CD14-positive monocyte (primary cell): ENCODE results near the gene MATCAP1. TPM values are rescaled to one million over a fixed set of nuclear protein-coding genes. Genes with fewer than 3 reads are reported as not detected.

ENCODE experiments used
- DNase-seq, 3 donors: peaks; one replicate each; pipeline ENCODE4 v3.0.0-alpha.2; 2011 to 2022
- H2AFZ ChIP-seq: 2 replicates; pipeline ENCODE4 v1.6.0; 2012; ENCODE audit warnings: mild to moderate bottlenecking, low read depth, low read length, inconsistent platforms; ENCODE audit not compliant: insufficient read depth, poor library complexity, severe bottlenecking
- H3K27ac ChIP-seq, 2 donors: 1 replicate in 1 of 2; 2 replicates in 1 of 2; pipeline ENCODE4 v1.5.1; 2012 to 2013; ENCODE audit warnings: low read length in 2 of 2, control low read depth in 1 of 2, inconsistent platforms in 1 of 2, low read depth in 1 of 2, mild to moderate bottlenecking in 1 of 2
- H3K27me3 ChIP-seq, 2 donors: one replicate each; pipeline versions ENCODE4 v1.6.0 to v1.6.1; 2011 to 2013; ENCODE audit warnings: low read length in 2 of 2; ENCODE audit not compliant: control insufficient read depth in 2 of 2, insufficient read depth in 2 of 2
- H3K36me3 ChIP-seq, 2 donors: replicated peaks in 1 of 2; 1 replicate in 1 of 2; 2 replicates in 1 of 2; pipeline versions ENCODE4 v1.5.1 to v1.6.1; 2012 to 2013; ENCODE audit warnings: low read length in 2 of 2, control low read depth in 1 of 2, inconsistent platforms in 1 of 2, mild to moderate bottlenecking in 1 of 2; ENCODE audit not compliant: insufficient read depth in 2 of 2, control insufficient read depth in 1 of 2
- H3K4me1 ChIP-seq, 2 donors: 1 replicate in 1 of 2; 2 replicates in 1 of 2; pipeline versions ENCODE4 v1.5.1 to v1.6.1; 2012 to 2013; ENCODE audit warnings: low read length in 2 of 2, control low read depth in 1 of 2, inconsistent platforms in 1 of 2, mild to moderate bottlenecking in 1 of 2, moderate library complexity in 1 of 2; ENCODE audit not compliant: insufficient read depth in 2 of 2, control insufficient read depth in 1 of 2
- H3K4me2 ChIP-seq: replicated peaks from 2 replicates; pipeline ENCODE3; 2012; ENCODE audit warnings: low read length, moderate library complexity, mild to moderate bottlenecking; ENCODE audit not compliant: poor library complexity, severe bottlenecking; ENCODE audit errors: extremely low read depth
- H3K4me3 ChIP-seq, 3 experiments: fragments of 200-600 bp in 1 of 3; sonication (generic) in 1 of 3; replicated peaks in 1 of 3; 1 replicate in 2 of 3; 2 replicates in 1 of 3; pipeline ENCODE4 v1.5.1; 2011 to 2013; ENCODE audit warnings: low read length in 3 of 3, mild to moderate bottlenecking in 3 of 3, control low read depth in 2 of 3, low read depth in 2 of 3, inconsistent platforms in 1 of 3, moderate library complexity in 1 of 3
- H3K79me2 ChIP-seq: 2 replicates; pipeline ENCODE4 v1.6.0; 2012; ENCODE audit warnings: mild to moderate bottlenecking, control low read depth, inconsistent platforms, low read length, moderate library complexity; ENCODE audit not compliant: insufficient read depth
- H3K9ac ChIP-seq: 2 replicates; pipeline ENCODE4 v1.6.0; 2017; ENCODE audit warnings: low read length, mild to moderate bottlenecking; ENCODE audit not compliant: insufficient read depth, poor library complexity, severe bottlenecking
- H3K9me3 ChIP-seq, 2 donors: replicated peaks in 1 of 2; 1 replicate in 1 of 2; 2 replicates in 1 of 2; pipeline versions ENCODE4 v1.5.1 to v1.6.1; 2012 to 2013; ENCODE audit warnings: low read length in 2 of 2, control low read depth in 1 of 2; ENCODE audit not compliant: control insufficient read depth in 1 of 2, insufficient read depth in 1 of 2
- H4K20me1 ChIP-seq: 2 replicates; pipeline ENCODE4 v1.6.0; 2012; ENCODE audit warnings: mild to moderate bottlenecking, low read length, control low read depth, moderate library complexity; ENCODE audit not compliant: insufficient read depth
- H3K27ac Mint-ChIP-seq, 7 donors: one replicate each; pipeline ENCODE4 v1.8.0; 2020; ENCODE audit warnings: mild to moderate bottlenecking in 7 of 7, mixed read lengths in 7 of 7, moderate library complexity in 6 of 7, inconsistent platforms in 2 of 7
- H3K27me3 Mint-ChIP-seq, 3 donors: one replicate each; pipeline ENCODE4 v1.8.0; 2021 to 2022; ENCODE audit warnings: low read depth in 3 of 3, mild to moderate bottlenecking in 3 of 3, mixed read lengths in 3 of 3, moderate library complexity in 3 of 3, inconsistent platforms in 1 of 3
- H3K36me3 Mint-ChIP-seq, 2 donors: one replicate each; pipeline ENCODE4 v1.8.0; 2020; ENCODE audit warnings: mixed read lengths in 2 of 2, inconsistent platforms in 1 of 2, mild to moderate bottlenecking in 1 of 2
- H3K4me1 Mint-ChIP-seq: one replicate; pipeline ENCODE4 v1.8.0; 2020; ENCODE audit warnings: mild to moderate bottlenecking, mixed read lengths
- H3K4me3 Mint-ChIP-seq, 2 donors: one replicate each; pipeline ENCODE4 v1.8.0; 2020; ENCODE audit warnings: mild to moderate bottlenecking in 2 of 2, mixed read lengths in 2 of 2, moderate library complexity in 1 of 2
- H3K9me3 Mint-ChIP-seq, 7 donors: one replicate each; pipeline ENCODE4 v1.8.0; 2020 to 2022; ENCODE audit warnings: mixed read lengths in 7 of 7, mild to moderate bottlenecking in 6 of 7, moderate library complexity in 6 of 7, inconsistent platforms in 2 of 7
- CTCF ChIP-seq: fragments of 200-600 bp; IDR thresholded peaks from one replicate; pipeline ENCODE4 v1.8.0; 2022; ENCODE audit warnings: antibody characterized with exemption, mild to moderate bottlenecking
- WGBS: methylation state at CpG from one replicate; pipeline ENCODE4 v1.1.5; 2013; ENCODE audit warnings: missing lambda C conversion rate; ENCODE audit not compliant: insufficient coverage; 5-methylcytosine and 5-hydroxymethylcytosine counted together
- intact Hi-C, 2 donors: fragments of 100-400 bp; cut with micrococcal nuclease; formaldehyde crosslinking; loops; one replicate each; pipeline versions ENCODE4 v1.15.0 to v1.15.1; 2023
- polyA plus RNA-seq, 3 donors: library from polyadenylated mRNA; depleted of rRNA in 1 of 3; unstranded in 2 of 3; stranded (reverse) in 1 of 3; fragments of 300-500 nt in 2 of 3; fragments of >200 nt in 1 of 3; fragmentation: Illumina TruSeq in 2 of 3; gene quantifications; 1 replicate in 2 of 3; 2 replicates in 1 of 3; pipeline ENCODE4 v1.2.3, GENCODE V29; 2012 to 2021

MATCAP1 gene
- polyA plus RNA-seq, 3 donors: 0.58 to 43.3 (median 0.99) TPM

GRCh38 chr16:67191995-67192681, 8.4 kb upstream of the MATCAP1 start, which contains the start of gene E2F4:
Gene E2F4, plus strand, starts transcription at chr16:67192155. Its CDS starts 73 bp downstream, at chr16:67192228.
- H3K4me3 Mint-ChIP-seq: peak within 1 kb of the TSS; percentile 83 to 88
- H3K36me3 Mint-ChIP-seq: peaks cover 31 to 39% of the 10 kb centered on the region in 2 donors
- H2AFZ ChIP-seq: peak within 1 kb of the TSS; percentile 88
- H3K27me3 ChIP-seq: no peaks in the 10 kb centered on the region
- peak within 1 kb of the TSS; percentile 83 for H3K4me2 ChIP-seq
- peak within 1 kb of the TSS; percentile 79 to 88 (median 83) for H3K27ac Mint-ChIP-seq
- WGBS: 0% methylated on average over 54 of the region's 54 CpGs
- peaks cover 50% of the 10 kb centered on the region for H4K20me1 ChIP-seq
- peaks cover 30% of the 10 kb centered on the region for H3K79me2 ChIP-seq
- peaks cover 0 to 2% (median 0%) of the 10 kb centered on the region in 7 donors for H3K9me3 Mint-ChIP-seq
- H3K4me1 ChIP-seq: peaks cover 18 to 20% of the 10 kb centered on the region in 2 donors
- H3K9me3 ChIP-seq: no peaks in the 10 kb centered on the region
- peak; percentile 92 to 94 (median 93) for DNase-seq
- TF ChIP-seq CTCF: no peak
- H3K4me3 ChIP-seq: peak within 1 kb of the TSS; percentile 81 to 99 (median 95)
- intact Hi-C loops: loop anchor here (2.0 to 5.0 kb wide), 3 partner anchors 31 to 55 kb away; partner anchors contain the start of genes FHOD1 (in 2 of the 2) and TMEM208 (in 2 of the 2)
- peak within 1 kb of the TSS; percentile 53 to 87 for H3K27ac ChIP-seq
- peaks cover 30% of the 10 kb centered on the region for H3K4me1 Mint-ChIP-seq
- H3K36me3 ChIP-seq: peaks cover 30 to 33% of the 10 kb centered on the region in 2 donors
- H3K27me3 Mint-ChIP-seq: peaks cover 0 to under 1% (median 0%) of the 10 kb centered on the region in 3 donors
- peak within 1 kb of the TSS; percentile 95 for H3K9ac ChIP-seq

DNA sequence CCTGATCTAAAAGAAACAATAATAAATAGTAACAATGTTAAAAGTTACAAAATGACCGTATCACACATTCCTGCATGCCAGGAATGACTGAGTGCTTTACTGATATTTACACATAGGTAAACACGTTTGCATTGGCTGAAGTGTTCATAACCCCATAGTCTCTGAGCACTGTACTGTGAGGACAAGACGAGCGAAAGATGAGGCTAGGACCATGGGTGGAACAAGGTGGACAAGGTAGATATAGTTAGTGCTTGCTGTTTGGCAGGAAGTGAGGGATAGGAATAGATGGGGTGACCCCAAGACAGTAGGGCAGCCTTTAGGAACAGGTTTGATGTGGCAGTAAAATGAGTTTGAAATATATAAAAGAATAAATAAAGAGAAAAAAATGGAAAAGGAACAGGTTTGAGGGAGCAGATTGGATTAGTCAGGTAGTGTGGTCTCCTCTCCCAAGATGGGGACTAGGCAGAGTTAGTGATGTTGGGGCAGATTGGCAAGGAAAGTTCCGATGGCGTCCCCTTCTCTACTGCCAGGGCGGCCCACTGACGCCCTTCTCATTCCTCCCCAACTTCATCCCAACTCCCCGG, 7.7 kb upstream of the MATCAP1 start:
- peak overlapping the region; percentile 6 to 88 for H3K4me3 Mint-ChIP-seq
- TF ChIP-seq CTCF: no peak
- peaks cover 3 to 6% (median 3%) of the 10 kb centered on the region in 3 donors for H3K27me3 Mint-ChIP-seq
- no peak overlapping the region for H3K27ac ChIP-seq
- H4K20me1 ChIP-seq: peaks cover 44% of the 10 kb centered on the region
- H3K9me3 Mint-ChIP-seq: peaks cover 0 to 2% (median 0%) of the 10 kb centered on the region in 7 donors
- peak overlapping the region in 3 of 7 donors; percentile 45 to 88 (median 80) for H3K27ac Mint-ChIP-seq
- peak overlapping the region; percentile 88 for H2AFZ ChIP-seq
- peaks cover 27% of the 10 kb centered on the region for H3K4me1 Mint-ChIP-seq
- peaks cover 30% of the 10 kb centered on the region for H3K79me2 ChIP-seq
- DNase-seq: no peak
- H3K9me3 ChIP-seq: no peaks in the 10 kb centered on the region
- H3K27me3 ChIP-seq: no peaks in the 10 kb centered on the region
- no peak overlapping the region for H3K9ac ChIP-seq
- H3K36me3 Mint-ChIP-seq: peaks cover 26 to 33% of the 10 kb centered on the region in 2 donors
- intact Hi-C loops: loop anchor here (5.0 kb wide), 1 partner anchor 36 kb away; the partner anchor contains the start of gene TMEM208 (in 2 of the 2)
- peak overlapping the region; percentile 17 for H3K4me2 ChIP-seq
- peak overlapping the region in 1 of 3 experiments; percentile 95 for H3K4me3 ChIP-seq
- WGBS: 35% methylated on average over 5 of the region's 9 CpGs
- H3K4me1 ChIP-seq: peaks cover 18 to 20% of the 10 kb centered on the region in 2 donors
- peaks cover 23 to 27% of the 10 kb centered on the region in 2 donors for H3K36me3 ChIP-seq
